Measurements from ENCODE around the gene SREBF1. TPM values are rescaled to one million over a fixed set of nuclear protein-coding genes. Genes with fewer than 3 reads are reported as not detected.
A peak's percentile ranks its signal among the peaks of the same experiment; 100 is the strongest.

SREBF1 gene
- total and polyA plus RNA-seq, 10 of the 15 experiments (the other 5 are each of a cell fraction or from before 2014, with no cell fraction given), result 1.4 to 84.6 (median 20.4) TPM

DNA sequence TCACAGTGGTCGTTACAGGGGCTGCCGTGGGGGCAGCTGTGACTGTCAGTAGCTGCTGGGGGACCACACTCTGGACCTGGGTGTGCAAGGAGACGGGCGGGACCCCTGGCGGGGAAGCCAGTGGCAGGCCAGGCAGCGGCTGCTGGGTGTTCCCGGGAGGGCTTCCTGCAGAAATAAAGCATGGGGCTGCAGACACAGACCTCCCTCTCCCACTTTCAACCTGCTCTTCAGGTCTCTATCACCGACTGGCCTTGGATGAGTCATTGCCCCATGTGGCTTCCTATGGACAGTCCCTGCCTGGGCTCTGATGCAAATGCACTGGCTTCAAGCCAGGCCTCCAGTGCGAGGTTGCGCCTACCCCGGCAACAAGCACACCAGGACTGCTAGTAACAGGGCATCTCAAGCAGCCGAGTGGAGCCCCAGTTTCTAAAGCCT lies 17.2 kb downstream of the SREBF1 start (continued):
- TF ChIP-seq, protein P1, sequence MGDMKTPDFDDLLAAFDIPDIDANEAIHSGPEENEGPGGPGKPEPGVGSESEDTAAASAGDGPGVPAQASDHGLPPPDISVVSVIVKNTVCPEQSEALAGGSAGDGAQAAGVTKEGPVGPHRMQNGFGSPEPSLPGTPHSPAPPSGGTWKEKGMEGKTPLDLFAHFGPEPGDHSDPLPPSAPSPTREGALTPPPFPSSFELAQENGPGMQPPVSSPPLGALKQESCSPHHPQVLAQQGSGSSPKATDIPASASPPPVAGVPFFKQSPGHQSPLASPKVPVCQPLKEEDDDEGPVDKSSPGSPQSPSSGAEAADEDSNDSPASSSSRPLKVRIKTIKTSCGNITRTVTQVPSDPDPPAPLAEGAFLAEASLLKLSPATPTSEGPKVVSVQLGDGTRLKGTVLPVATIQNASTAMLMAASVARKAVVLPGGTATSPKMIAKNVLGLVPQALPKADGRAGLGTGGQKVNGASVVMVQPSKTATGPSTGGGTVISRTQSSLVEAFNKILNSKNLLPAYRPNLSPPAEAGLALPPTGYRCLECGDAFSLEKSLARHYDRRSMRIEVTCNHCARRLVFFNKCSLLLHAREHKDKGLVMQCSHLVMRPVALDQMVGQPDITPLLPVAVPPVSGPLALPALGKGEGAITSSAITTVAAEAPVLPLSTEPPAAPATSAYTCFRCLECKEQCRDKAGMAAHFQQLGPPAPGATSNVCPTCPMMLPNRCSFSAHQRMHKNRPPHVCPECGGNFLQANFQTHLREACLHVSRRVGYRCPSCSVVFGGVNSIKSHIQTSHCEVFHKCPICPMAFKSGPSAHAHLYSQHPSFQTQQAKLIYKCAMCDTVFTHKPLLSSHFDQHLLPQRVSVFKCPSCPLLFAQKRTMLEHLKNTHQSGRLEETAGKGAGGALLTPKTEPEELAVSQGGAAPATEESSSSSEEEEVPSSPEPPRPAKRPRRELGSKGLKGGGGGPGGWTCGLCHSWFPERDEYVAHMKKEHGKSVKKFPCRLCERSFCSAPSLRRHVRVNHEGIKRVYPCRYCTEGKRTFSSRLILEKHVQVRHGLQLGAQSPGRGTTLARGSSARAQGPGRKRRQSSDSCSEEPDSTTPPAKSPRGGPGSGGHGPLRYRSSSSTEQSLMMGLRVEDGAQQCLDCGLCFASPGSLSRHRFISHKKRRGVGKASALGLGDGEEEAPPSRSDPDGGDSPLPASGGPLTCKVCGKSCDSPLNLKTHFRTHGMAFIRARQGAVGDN (IDR thresholded peaks at IDR 0.05), result no peak
- TF ChIP-seq ATF7 (IDR thresholded peaks at IDR 0.05; ENCODE audit: low read depth), result peak; percentile 42
- no peak for TF ChIP-seq FOS (IDR thresholded peaks at IDR 0.05; ENCODE audit: borderline replicate concordance, extremely low read depth, insufficient read length)
- no peak for TF ChIP-seq MEF2A (IDR thresholded peaks at IDR 0.05; ENCODE audit: insufficient read depth, low read depth, low read length)
- TF ChIP-seq RCOR1 (conservative IDR thresholded peaks at IDR 0.05; ENCODE audit: low read depth, low read length), result no peak
- no peak for TF ChIP-seq BMI1 (IDR thresholded peaks at IDR 0.05; ENCODE audit: borderline replicate concordance)
- TF ChIP-seq RAD51 (IDR thresholded peaks at IDR 0.05), result peak; percentile 33
- TF ChIP-seq POU2F2 (IDR thresholded peaks at IDR 0.05; ENCODE audit: borderline replicate concordance, low read depth, low read length), result peak; percentile 98; the same call in 2 of the 3 replicates
- no peak for TF ChIP-seq STAT3 (IDR thresholded peaks at IDR 0.05; ENCODE audit: low read depth, low read length)
- no peak for TF ChIP-seq CREB1 (IDR thresholded peaks at IDR 0.05; ENCODE audit: low read depth)
- TF ChIP-seq, protein P2, sequence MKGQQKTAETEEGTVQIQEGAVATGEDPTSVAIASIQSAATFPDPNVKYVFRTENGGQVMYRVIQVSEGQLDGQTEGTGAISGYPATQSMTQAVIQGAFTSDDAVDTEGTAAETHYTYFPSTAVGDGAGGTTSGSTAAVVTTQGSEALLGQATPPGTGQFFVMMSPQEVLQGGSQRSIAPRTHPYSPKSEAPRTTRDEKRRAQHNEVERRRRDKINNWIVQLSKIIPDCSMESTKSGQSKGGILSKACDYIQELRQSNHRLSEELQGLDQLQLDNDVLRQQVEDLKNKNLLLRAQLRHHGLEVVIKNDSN (IDR thresholded peaks at IDR 0.05; ENCODE audit: borderline replicate concordance, extremely low read length, insufficient read depth, low read depth, low read length), result peak; percentile 9

All from GM12878 (cell line).